ENCODE results near the gene BOK. TPM values are rescaled to one million over a fixed set of nuclear protein-coding genes. Genes with fewer than 3 reads are reported as not detected.

BOK gene
- total and polyA plus RNA-seq, 2 of the 4 experiments (the other 2 are of a cell fraction) = 13.3 to 34.4 TPM

- Histone ChIP-seq H3K9me1 (ENCODE audit: insufficient read depth, low read length) (no peaks in the 10 kb centered on the region), H3K27ac (ENCODE audit: insufficient read depth, low read length) (no peak overlapping the region), H2AK5ac (ENCODE audit: low read depth, low read length) (no peak overlapping the region), H3K79me1 (ENCODE audit: low read depth in 1 of 2, low read length in 2 of 2) (peaks cover 8 to 16% of the 10 kb centered on the region in 2 experiments), H2BK120ac (ENCODE audit: low read depth, low read length) (no peak overlapping the region), H2AK9ac (replicated peaks; ENCODE audit: low read depth, low read length, poor library complexity) (no peak overlapping the region), H3K18ac (ENCODE audit: low read depth, low read length) (no peak overlapping the region), H4K91ac (ENCODE audit: insufficient read depth, low read depth, low read length) (no peak overlapping the region), H2BK5ac (ENCODE audit: low read depth, low read length, poor library complexity, severe bottlenecking) (no peak overlapping the region), H3K14ac (replicated peaks; ENCODE audit: low read depth, low read length) (no peak overlapping the region), H3K4me2 (ENCODE audit: low read depth, low read length) (no peak overlapping the region), H2BK15ac (ENCODE audit: low read depth, low read length) (no peak overlapping the region), H3K27me3 (ENCODE audit: control insufficient read depth, insufficient read depth, low read length) (no peaks in the 10 kb centered on the region), H3K36me3 (ENCODE audit: control insufficient read depth, insufficient read depth, low read length) (peaks cover 37% of the 10 kb centered on the region), H4K8ac (ENCODE audit: low read depth in 2 of 2, low read length in 2 of 2) (no peak overlapping the region), H2BK20ac (ENCODE audit: low read depth, low read length) (no peak overlapping the region), H3K4me3 (ENCODE audit: insufficient read depth, low read depth, low read length) (no peak overlapping the region), H3K56ac (ENCODE audit: extremely low read depth, insufficient read depth, low read length) (no peak overlapping the region), H4K20me1 (ENCODE audit: insufficient read depth, low read length) (no peaks in the 10 kb centered on the region), H3K9ac (ENCODE audit: low read depth, low read length) (no peak overlapping the region), H3K23ac (ENCODE audit: low read depth, low read length) (no peak overlapping the region), H4K5ac (ENCODE audit: low read depth, low read length) (no peak overlapping the region), H3K9me3 (ENCODE audit: control insufficient read depth, insufficient read depth, low read length) (no peaks in the 10 kb centered on the region), H3K4ac (ENCODE audit: low read depth, low read length) (no peak overlapping the region), H3K4me1 (ENCODE audit: control insufficient read depth, insufficient read depth, low read length) (no peaks in the 10 kb centered on the region; the same call in 1 of the 2 replicates), H2AFZ (replicated peaks; ENCODE audit: low read length, poor library complexity) (no peak overlapping the region)
- dilution Hi-C loops (cut with HindIII; ENCODE audit: low sequenced_read_pairs, unreplicated experiment) (no loop called here), intact Hi-C loops (cut with micrococcal nuclease) (no loop called here), in situ Hi-C loops (cut with MboI; ENCODE audit: low sequenced_read_pairs) (no loop called here)
- POLR2A ChIA-PET (ENCODE audit: unreplicated experiment) = no interaction called here
- ATAC-seq (ENCODE audit: low read depth) (no peak), DNase-seq (no peak)
- TF ChIP-seq RFX5 (IDR thresholded peaks at IDR 0.05; ENCODE audit: low read depth, low read length) (no peak), POLR2A (IDR thresholded peaks at IDR 0.05; ENCODE audit: low read depth, low read length) (no peak), MAZ (IDR thresholded peaks at IDR 0.05; ENCODE audit: borderline replicate concordance, low read depth, low read length) (no peak), MAFK (IDR thresholded peaks at IDR 0.05; ENCODE audit: low read depth, low read length) (no peak), CEBPB (IDR thresholded peaks at IDR 0.05; ENCODE audit: low read depth, low read length) (no peak), RCOR1 (IDR thresholded peaks at IDR 0.05; ENCODE audit: insufficient replicate concordance, low read length) (no peak)
- TF ChIP-seq, protein P1, sequence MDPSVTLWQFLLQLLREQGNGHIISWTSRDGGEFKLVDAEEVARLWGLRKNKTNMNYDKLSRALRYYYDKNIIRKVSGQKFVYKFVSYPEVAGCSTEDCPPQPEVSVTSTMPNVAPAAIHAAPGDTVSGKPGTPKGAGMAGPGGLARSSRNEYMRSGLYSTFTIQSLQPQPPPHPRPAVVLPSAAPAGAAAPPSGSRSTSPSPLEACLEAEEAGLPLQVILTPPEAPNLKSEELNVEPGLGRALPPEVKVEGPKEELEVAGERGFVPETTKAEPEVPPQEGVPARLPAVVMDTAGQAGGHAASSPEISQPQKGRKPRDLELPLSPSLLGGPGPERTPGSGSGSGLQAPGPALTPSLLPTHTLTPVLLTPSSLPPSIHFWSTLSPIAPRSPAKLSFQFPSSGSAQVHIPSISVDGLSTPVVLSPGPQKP (IDR thresholded peaks at IDR 0.05; ENCODE audit: borderline replicate concordance, low read depth, low read length) = no peak
- CTCF ChIA-PET = no interaction called here
- no TSS peak for BruUV-seq (replicated peaks)
- 93% methylated on average over 12 of the region's 17 CpGs; no CpG with 5 or more reads in 1 of the 2 experiments for WGBS, 2 experiments (ENCODE audit: extremely low coverage in 2 of 2, insufficient read length in 1 of 2)
Observed at GRCh38 chr2:241602720-241603119, 44.2 kb downstream of the BOK start.
